Gastroesophageal sphincter (tissue), 3 donors: ENCODE results near the gene LRRC10.

ENCODE experiments used
- EP300 ChIP-seq: sonication (generic); formaldehyde crosslinking; IDR thresholded peaks from one replicate; pipeline ENCODE4 v1.6.1; 2017; ENCODE audit warnings: antibody characterized with exemption, mild to moderate bottlenecking
- POLR2A ChIP-seq, 2 donors: fragments of 450-650 bp; IDR thresholded peaks; one replicate each; pipeline ENCODE4 v1.6.1; 2017; ENCODE audit warnings: antibody characterized with exemption in 2 of 2, mild to moderate bottlenecking in 2 of 2, moderate library complexity in 1 of 2
- POLR2AphosphoS5 ChIP-seq: sonication (generic); formaldehyde crosslinking; IDR thresholded peaks from one replicate; pipeline ENCODE4 v1.6.1; 2017; ENCODE audit warnings: antibody characterized with exemption
- TF ChIP-seq, protein P1 (sequence below), 4 experiments: fragments of 200-600 bp in 2 of 4; fragments of 450-650 bp in 2 of 4; sonication (generic) in 1 of 4; IDR thresholded peaks; one replicate each; pipeline ENCODE4 v1.5.1; 2017 to 2019; ENCODE audit warnings: antibody characterized with exemption in 4 of 4, mild to moderate bottlenecking in 2 of 4, moderate library complexity in 2 of 4

DNA sequence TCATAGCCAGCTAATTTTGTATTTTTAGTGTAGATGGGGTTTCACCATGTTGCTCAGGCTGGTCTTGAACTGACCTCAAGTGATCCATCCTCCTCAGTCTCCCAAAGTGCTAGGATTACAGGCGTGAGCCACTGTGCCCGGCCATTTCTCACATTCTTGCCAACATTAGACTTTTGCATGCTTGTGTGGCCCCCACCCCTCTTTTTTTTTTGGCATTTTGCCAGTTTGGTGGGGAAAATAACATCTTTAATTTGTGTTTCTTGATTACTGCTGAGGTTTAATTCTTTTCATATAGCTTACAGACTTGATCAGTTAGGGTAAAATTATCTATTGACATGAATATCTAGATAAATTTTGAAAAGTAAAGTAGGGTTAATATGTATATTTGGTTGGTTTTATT, 21.6 kb downstream of the LRRC10 start:
- TF ChIP-seq, protein P1, sequence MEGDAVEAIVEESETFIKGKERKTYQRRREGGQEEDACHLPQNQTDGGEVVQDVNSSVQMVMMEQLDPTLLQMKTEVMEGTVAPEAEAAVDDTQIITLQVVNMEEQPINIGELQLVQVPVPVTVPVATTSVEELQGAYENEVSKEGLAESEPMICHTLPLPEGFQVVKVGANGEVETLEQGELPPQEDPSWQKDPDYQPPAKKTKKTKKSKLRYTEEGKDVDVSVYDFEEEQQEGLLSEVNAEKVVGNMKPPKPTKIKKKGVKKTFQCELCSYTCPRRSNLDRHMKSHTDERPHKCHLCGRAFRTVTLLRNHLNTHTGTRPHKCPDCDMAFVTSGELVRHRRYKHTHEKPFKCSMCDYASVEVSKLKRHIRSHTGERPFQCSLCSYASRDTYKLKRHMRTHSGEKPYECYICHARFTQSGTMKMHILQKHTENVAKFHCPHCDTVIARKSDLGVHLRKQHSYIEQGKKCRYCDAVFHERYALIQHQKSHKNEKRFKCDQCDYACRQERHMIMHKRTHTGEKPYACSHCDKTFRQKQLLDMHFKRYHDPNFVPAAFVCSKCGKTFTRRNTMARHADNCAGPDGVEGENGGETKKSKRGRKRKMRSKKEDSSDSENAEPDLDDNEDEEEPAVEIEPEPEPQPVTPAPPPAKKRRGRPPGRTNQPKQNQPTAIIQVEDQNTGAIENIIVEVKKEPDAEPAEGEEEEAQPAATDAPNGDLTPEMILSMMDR (IDR thresholded peaks at IDR 0.05) = no peak
- TF ChIP-seq POLR2A (IDR thresholded peaks at IDR 0.05) (no peak), EP300 (no peak), POLR2AphosphoS5 (no peak)
